ENCODE results near the gene FAM83G.
"Not testable (repeated sequence)": the region's sequence is repeated elsewhere in the genome, so short reads cannot be mapped to it uniquely, and the experiment has no call there.

FAM83G gene

GRCh38 chr17:19021011-19021621 lies 16.6 kb upstream of the FAM83G start:
- H3K27me3 ChIP-seq (ENCODE audit: control insufficient read depth, insufficient read depth, low read length); H3K9ac ChIP-seq (ENCODE audit: low read length); H3K9me3 ChIP-seq (ENCODE audit: control insufficient read depth, low read length); H3K36me3 ChIP-seq (ENCODE audit: control insufficient read depth, insufficient read depth, low read length); H3K4me3 ChIP-seq (ENCODE audit: low read length): not testable (repeated sequence)
- peaks cover 24% of the 10 kb centered on the region for H3K4me1 ChIP-seq (ENCODE audit: control insufficient read depth, insufficient read depth, low read length)

- Histone ChIP-seq H3K9ac (ENCODE audit: low read length) (no peak overlapping the region), H3K4me1 (ENCODE audit: control insufficient read depth, insufficient read depth, low read length) (peaks cover 25% of the 10 kb centered on the region), H3K36me3 (ENCODE audit: control insufficient read depth, insufficient read depth, low read length) (no peaks in the 10 kb centered on the region), H3K4me3 (ENCODE audit: low read length) (no peak overlapping the region), H3K27me3 (ENCODE audit: control insufficient read depth, insufficient read depth, low read length) (no peaks in the 10 kb centered on the region), H3K9me3 (ENCODE audit: control insufficient read depth, low read length) (no peaks in the 10 kb centered on the region)
Measured at GRCh38 chr17:19020016-19020415, 15.5 kb upstream of the FAM83G start.

GRCh38 chr17:19019041-19019941 lies 14.7 kb upstream of the FAM83G start:
- Histone ChIP-seq H3K27me3 (ENCODE audit: control insufficient read depth, insufficient read depth, low read length) (no peaks in the 10 kb centered on the region), H3K9me3 (ENCODE audit: control insufficient read depth, low read length) (no peaks in the 10 kb centered on the region), H3K4me1 (ENCODE audit: control insufficient read depth, insufficient read depth, low read length) (peaks cover 32% of the 10 kb centered on the region), H3K36me3 (ENCODE audit: control insufficient read depth, insufficient read depth, low read length) (no peaks in the 10 kb centered on the region), H3K4me3 (ENCODE audit: low read length) (no peak overlapping the region), H3K9ac (ENCODE audit: low read length) (no peak overlapping the region)

GRCh38 chr17:19018600-19018950 lies 14.0 kb upstream of the FAM83G start:
- no peak overlapping the region for H3K9ac ChIP-seq (ENCODE audit: low read length)
- H3K36me3 ChIP-seq (ENCODE audit: control insufficient read depth, insufficient read depth, low read length) = no peaks in the 10 kb centered on the region
- H3K27me3 ChIP-seq (ENCODE audit: control insufficient read depth, insufficient read depth, low read length) = no peaks in the 10 kb centered on the region
- H3K9me3 ChIP-seq (ENCODE audit: control insufficient read depth, low read length) = no peaks in the 10 kb centered on the region
- H3K4me1 ChIP-seq (ENCODE audit: control insufficient read depth, insufficient read depth, low read length) = peaks cover 39% of the 10 kb centered on the region
- no peak overlapping the region for H3K4me3 ChIP-seq (ENCODE audit: low read length)

GRCh38 chr17:19017804-19018599 lies 13.4 kb upstream of the FAM83G start:
- H3K4me1 ChIP-seq (ENCODE audit: control insufficient read depth, insufficient read depth, low read length) = peaks cover 44% of the 10 kb centered on the region
- H3K27me3 ChIP-seq (ENCODE audit: control insufficient read depth, insufficient read depth, low read length) = no peaks in the 10 kb centered on the region
- H3K9me3 ChIP-seq (ENCODE audit: control insufficient read depth, low read length) = no peaks in the 10 kb centered on the region
- H3K36me3 ChIP-seq (ENCODE audit: control insufficient read depth, insufficient read depth, low read length) = no peaks in the 10 kb centered on the region
- H3K9ac ChIP-seq (ENCODE audit: low read length) = no peak overlapping the region
- no peak overlapping the region for H3K4me3 ChIP-seq (ENCODE audit: low read length)

GRCh38 chr17:19017401-19017800 lies 12.8 kb upstream of the FAM83G start:
- Histone ChIP-seq H3K9ac (ENCODE audit: low read length) (no peak overlapping the region), H3K36me3 (ENCODE audit: control insufficient read depth, insufficient read depth, low read length) (no peaks in the 10 kb centered on the region), H3K27me3 (ENCODE audit: control insufficient read depth, insufficient read depth, low read length) (no peaks in the 10 kb centered on the region), H3K9me3 (ENCODE audit: control insufficient read depth, low read length) (no peaks in the 10 kb centered on the region), H3K4me1 (ENCODE audit: control insufficient read depth, insufficient read depth, low read length) (peaks cover 48% of the 10 kb centered on the region), H3K4me3 (ENCODE audit: low read length) (no peak overlapping the region)

GRCh38 chr17:19016881-19017280 lies 12.3 kb upstream of the FAM83G start:
- no peak overlapping the region for H3K4me3 ChIP-seq (ENCODE audit: low read length)
- H3K9me3 ChIP-seq (ENCODE audit: control insufficient read depth, low read length) = no peaks in the 10 kb centered on the region
- H3K9ac ChIP-seq (ENCODE audit: low read length) = no peak overlapping the region
- H3K4me1 ChIP-seq (ENCODE audit: control insufficient read depth, insufficient read depth, low read length) = peaks cover 54% of the 10 kb centered on the region
- H3K27me3 ChIP-seq (ENCODE audit: control insufficient read depth, insufficient read depth, low read length) = no peaks in the 10 kb centered on the region
- no peaks in the 10 kb centered on the region for H3K36me3 ChIP-seq (ENCODE audit: control insufficient read depth, insufficient read depth, low read length)

- Histone ChIP-seq H3K9ac (ENCODE audit: low read length) (no peak overlapping the region), H3K9me3 (ENCODE audit: control insufficient read depth, low read length) (no peaks in the 10 kb centered on the region), H3K27me3 (ENCODE audit: control insufficient read depth, insufficient read depth, low read length) (no peaks in the 10 kb centered on the region), H3K4me3 (ENCODE audit: low read length) (no peak overlapping the region), H3K36me3 (ENCODE audit: control insufficient read depth, insufficient read depth, low read length) (no peaks in the 10 kb centered on the region), H3K4me1 (ENCODE audit: control insufficient read depth, insufficient read depth, low read length) (peaks cover 59% of the 10 kb centered on the region)
Measured at GRCh38 chr17:19016297-19016696, 11.7 kb upstream of the FAM83G start.

GRCh38 chr17:19015428-19015827 lies 10.9 kb upstream of the FAM83G start:
- H3K36me3 ChIP-seq (ENCODE audit: control insufficient read depth, insufficient read depth, low read length) = no peaks in the 10 kb centered on the region
- no peak overlapping the region for H3K9ac ChIP-seq (ENCODE audit: low read length)
- no peaks in the 10 kb centered on the region for H3K9me3 ChIP-seq (ENCODE audit: control insufficient read depth, low read length)
- H3K4me3 ChIP-seq (ENCODE audit: low read length) = no peak overlapping the region
- H3K4me1 ChIP-seq (ENCODE audit: control insufficient read depth, insufficient read depth, low read length) = peaks cover 68% of the 10 kb centered on the region
- no peaks in the 10 kb centered on the region for H3K27me3 ChIP-seq (ENCODE audit: control insufficient read depth, insufficient read depth, low read length)

GRCh38 chr17:19014628-19015215 lies 10.2 kb upstream of the FAM83G start:
- no peaks in the 10 kb centered on the region for H3K27me3 ChIP-seq (ENCODE audit: control insufficient read depth, insufficient read depth, low read length)

GRCh38 chr17:19013806-19014627 lies 9.5 kb upstream of the FAM83G start:
- Histone ChIP-seq H3K9ac (ENCODE audit: low read length) (no peak overlapping the region), H3K9me3 (ENCODE audit: control insufficient read depth, low read length) (no peaks in the 10 kb centered on the region), H3K4me1 (ENCODE audit: control insufficient read depth, insufficient read depth, low read length) (peaks cover 69% of the 10 kb centered on the region), H3K4me3 (ENCODE audit: low read length) (no peak overlapping the region), H3K27me3 (ENCODE audit: control insufficient read depth, insufficient read depth, low read length) (no peaks in the 10 kb centered on the region), H3K36me3 (ENCODE audit: control insufficient read depth, insufficient read depth, low read length) (no peaks in the 10 kb centered on the region)

More at GRCh38 chr17:19014628-19015215, 10.2 kb upstream of the FAM83G start:
- Histone ChIP-seq H3K36me3 (ENCODE audit: control insufficient read depth, insufficient read depth, low read length) (no peaks in the 10 kb centered on the region), H3K4me1 (ENCODE audit: control insufficient read depth, insufficient read depth, low read length) (peaks cover 69% of the 10 kb centered on the region), H3K9me3 (ENCODE audit: control insufficient read depth, low read length) (no peaks in the 10 kb centered on the region), H3K9ac (ENCODE audit: low read length) (no peak overlapping the region), H3K4me3 (ENCODE audit: low read length) (no peak overlapping the region)

All from mucosa of stomach (tissue), 1 donor.